K562 (cell line): ENCODE data around the gene ATRNL1. TPM values are rescaled to one million over a fixed set of nuclear protein-coding genes. Genes with fewer than 3 reads are reported as not detected.

Experiments used
- ATAC-seq: fragments of 200-7000 bp; cut with Tn5 transposase; 3 replicates; pipeline ENCODE4 v1.9.1; 2020; ENCODE audit warnings: moderate library complexity
- BruUV-seq: library from RNA; stranded (reverse); fragments of 400-500 nt; replicated peaks from 2 replicates; lab custom pipeline; 2021; lab: Mats Ljungman, UMichigan
- CTCF ChIA-PET: fragments of 300-600 bp; formaldehyde crosslinking; extraction: SDS; loops from one replicate; lab custom pipeline; 2021; ENCODE audit warnings: low intra/inter-chr PET ratio; lab: Yijun Ruan, JAX
- POLR2A ChIA-PET: fragments of 300-600, 350-650 bp; sonication (Branson Sonifier 250); formaldehyde crosslinking; extraction: SDS; loops from one replicate; lab custom pipeline; 2021; ENCODE audit warnings: antibody characterized with exemption, inconsistent platforms; lab: Yijun Ruan, JAX
- DNase-seq, 4 experiments: peaks; one replicate each; pipeline versions ENCODE4 v3.0.0 to v3.0.0-alpha.2; 2011 to 2018; ENCODE audit warnings: low spot score in 3 of 4, mixed read lengths in 3 of 4; ENCODE audit errors: extremely low read depth in 1 of 4
- FAIRE-seq: peaks from 2 replicates; lab custom pipeline; 2011; peaks lifted over from hg19 to GRCh38; lab: Jason Lieb, UNC
- H2AFZ ChIP-seq: 2 replicates; pipeline ENCODE4 v1.6.0; 2011; ENCODE audit warnings: low read depth, low read length, control low read depth, inconsistent platforms
- H3K27ac ChIP-seq: fragments of 200-600 bp; 3 replicates; pipeline ENCODE4 v1.8.0; 2011; ENCODE audit warnings: low read depth, mild to moderate bottlenecking, control low read depth, inconsistent platforms, low read length, moderate library complexity, mixed read lengths; ENCODE audit errors: extremely low read depth
- H3K27me3 ChIP-seq, 2 experiments: fragments of 300-600 bp in 1 of 2; 2 replicates in 1 of 2; 3 replicates in 1 of 2; pipeline versions ENCODE4 v1.6.0 to v1.8.0; 2011; ENCODE audit warnings: inconsistent platforms in 2 of 2, low read length in 2 of 2, mild to moderate bottlenecking in 1 of 2, mixed read lengths in 1 of 2, moderate library complexity in 1 of 2; ENCODE audit not compliant: control insufficient read depth in 2 of 2, insufficient read depth in 2 of 2
- H3K36me3 ChIP-seq: fragments of 300-600 bp; 3 replicates; pipeline ENCODE4 v1.8.0; 2011; ENCODE audit warnings: mild to moderate bottlenecking, low read length, inconsistent platforms; ENCODE audit not compliant: control insufficient read depth, insufficient read depth
- H3K4me1 ChIP-seq, 2 experiments: fragments of 200-600 bp in 1 of 2; replicated peaks in 1 of 2; 2 replicates in 1 of 2; 3 replicates in 1 of 2; pipeline versions ENCODE4 v1.5.1 to v1.8.0; 2011; ENCODE audit warnings: inconsistent platforms in 2 of 2, low read length in 2 of 2, mild to moderate bottlenecking in 1 of 2, mixed read lengths in 1 of 2, moderate library complexity in 1 of 2; ENCODE audit not compliant: control insufficient read depth in 2 of 2, insufficient read depth in 2 of 2
- H3K4me2 ChIP-seq: 2 replicates; pipeline ENCODE4 v1.6.1; 2011; ENCODE audit warnings: low read length, control low read depth, inconsistent platforms, mixed read lengths; ENCODE audit not compliant: insufficient read depth
- H3K4me3 ChIP-seq: fragments of 200-600 bp; sonication (generic), shearing (Covaris generic); 2 replicates; pipeline ENCODE4 v1.5.1; 2016; ENCODE audit warnings: control low read depth, inconsistent platforms
- H3K79me2 ChIP-seq: fragments of 200-600 bp; 3 replicates; pipeline ENCODE4 v1.8.0; 2011; ENCODE audit warnings: low read length, inconsistent platforms; ENCODE audit not compliant: control insufficient read depth, insufficient read depth
- H3K9ac ChIP-seq, 2 experiments: 2 replicates each; pipeline versions ENCODE4 v1.6.0 to v1.6.1; 2011; ENCODE audit warnings: low read depth in 2 of 2, low read length in 2 of 2, control low read depth in 1 of 2, inconsistent platforms in 1 of 2, mild to moderate bottlenecking in 1 of 2, mixed read lengths in 1 of 2; ENCODE audit not compliant: insufficient read depth in 1 of 2
- H3K9me1 ChIP-seq: one replicate; pipeline ENCODE4 v1.6.0; 2011; ENCODE audit warnings: inconsistent platforms, mild to moderate bottlenecking, low read length, moderate library complexity; ENCODE audit not compliant: control insufficient read depth, insufficient read depth
- H3K9me3 ChIP-seq: replicated peaks from 2 replicates; pipeline ENCODE4 v1.5.1; 2011; ENCODE audit warnings: low read depth, low read length, inconsistent platforms; ENCODE audit not compliant: control insufficient read depth, insufficient read depth
- H4K20me1 ChIP-seq: replicated peaks from 2 replicates; pipeline ENCODE4 v1.6.1; 2011; ENCODE audit warnings: low read length, inconsistent platforms, mixed read lengths; ENCODE audit not compliant: control insufficient read depth, insufficient read depth
- BCOR ChIP-seq: fragments of 450-650 bp; IDR thresholded peaks from 2 replicates; pipeline ENCODE4 v1.6.1; 2016
- CBX1 ChIP-seq: sonication (generic); IDR thresholded peaks from 2 replicates; pipeline ENCODE4 v1.6.1; 2016; ENCODE audit warnings: antibody characterized with exemption, low read depth, mild to moderate bottlenecking
- CBX5 ChIP-seq: IDR thresholded peaks from 2 replicates; pipeline ENCODE4 v1.6.1; 2014; ENCODE audit warnings: low read depth, borderline replicate concordance
- FOXA1 ChIP-seq: fragments of 450-650 bp; IDR thresholded peaks from 2 replicates; pipeline ENCODE4 v1.6.1; 2016; ENCODE audit warnings: mild to moderate bottlenecking, borderline replicate concordance
- HDAC8 ChIP-seq: fragments of 450-650 bp; IDR thresholded peaks from 2 replicates; pipeline ENCODE4 v1.6.1; 2016; ENCODE audit warnings: mild to moderate bottlenecking, missing genetic modification characterization, moderate library complexity, missing compliant biosample characterization
- MTA1 ChIP-seq: fragments of 450-650 bp; IDR thresholded peaks from 2 replicates; pipeline ENCODE4 v1.6.1; 2017; ENCODE audit warnings: borderline replicate concordance
- POLR2A ChIP-seq: fragments of 450-650 bp; conservative IDR thresholded peaks from 2 replicates; pipeline ENCODE4 v1.6.1; 2016
- RAD51 ChIP-seq: fragments of 450-650 bp; IDR thresholded peaks from 2 replicates; pipeline ENCODE4 v1.7.1; 2016; ENCODE audit warnings: low read depth, mild to moderate bottlenecking, borderline replicate concordance
- RCOR1 ChIP-seq, 2 experiments: IDR thresholded peaks; 2 replicates each; pipeline ENCODE4 v1.6.1; 2012; ENCODE audit warnings: low read depth in 2 of 2, low read length in 2 of 2, borderline replicate concordance in 1 of 2, improper control_type of control experiment in 1 of 2
- SLC30A9 ChIP-seq: fragments of 250-450 bp; sonication (Bioruptor Pico); IDR thresholded peaks from 2 replicates; pipeline ENCODE4 v1.8.0; 2022; ENCODE audit warnings: mild to moderate bottlenecking, moderate library complexity
- SP1 ChIP-seq: sonication (generic); formaldehyde crosslinking; IDR thresholded peaks from 2 replicates; pipeline ENCODE4 v1.8.1; 2022; ENCODE audit warnings: mild to moderate bottlenecking, missing genetic modification reagents
- YY1 ChIP-seq, 3 experiments: IDR thresholded peaks; 2 replicates each; pipeline ENCODE4 v1.6.1; 2011; ENCODE audit warnings: low read length in 2 of 3, mild to moderate bottlenecking in 2 of 3, moderate library complexity in 2 of 3, borderline replicate concordance in 1 of 3, control low read depth in 1 of 3, low read depth in 1 of 3; ENCODE audit not compliant: insufficient read depth in 3 of 3, insufficient replicate concordance in 2 of 3, control insufficient read depth in 1 of 3, insufficient read length in 1 of 3; ENCODE audit errors: extremely low read depth in 1 of 3
- ZNF507 ChIP-seq: conservative IDR thresholded peaks from 2 replicates; pipeline ENCODE4 v1.6.1; 2017; ENCODE audit warnings: missing genetic modification characterization, missing compliant biosample characterization
- ZNF57 ChIP-seq: fragments of 450-650 bp; formaldehyde crosslinking; IDR thresholded peaks from 2 replicates; pipeline ENCODE4 v1.4.0; 2020; ENCODE audit warnings: mild to moderate bottlenecking, moderate library complexity
- ZSCAN29 ChIP-seq: fragments of 450-650 bp; IDR thresholded peaks from 2 replicates; pipeline ENCODE4 v1.6.1; 2017
- WGBS: fragments of 100-300 bp; shearing (Covaris generic); methylation state at CpG from one replicate; pipeline ENCODE4 v1.1.6; 2016; ENCODE audit warnings: low coverage, mixed read lengths; ENCODE audit not compliant: insufficient coverage; ENCODE audit errors: missing lambda C conversion rate; 5-methylcytosine and 5-hydroxymethylcytosine counted together
- in situ Hi-C: fragments of 300-500 bp; cut with MboI; formaldehyde crosslinking; loops from 4 replicates; pipeline ENCODE4 v1.15.0; 2018; ENCODE audit warnings: inconsistent platforms, mixed read lengths
- intact Hi-C: fragments of 100-400 bp; cut with micrococcal nuclease; formaldehyde crosslinking; loops from 2 replicates; pipeline ENCODE4 v1.14.2; 2022
- polyA plus RNA-seq, 8 experiments: library from polyadenylated mRNA; depleted of rRNA in 4 of 8; stranded (reverse) in 5 of 8; unstranded in 3 of 8; fragments of >200 nt; fragmentation: Nextera tagmentation in 2 of 8; fragmentation: Illumina TruSeq in 1 of 8; extraction: Ambion mirVana in 2 of 8; extraction: Trizol in 1 of 8; gene quantifications; 2 replicates each; pipeline versions ENCODE4 v1.2.1 to v1.2.3, GENCODE V29; 2011 to 2014; ENCODE audit warnings: inconsistent platforms in 1 of 8, missing spikeins in 1 of 8
- total RNA-seq, 7 experiments: library from RNA; depleted of rRNA in 6 of 7; stranded (reverse); fragments of >200 nt in 6 of 7; fragmentation: Illumina TruSeq in 2 of 7; extraction: Trizol in 2 of 7; gene quantifications; 2 replicates each; pipeline versions ENCODE4 v1.2.1 to v1.2.3, GENCODE V29; 2011 to 2021; ENCODE audit warnings: low replicate concordance in 1 of 7
- TF ChIP-seq, protein P1 (sequence below), 2 experiments: IDR thresholded peaks; 2 replicates each; pipeline ENCODE4 v1.6.1; 2011; ENCODE audit warnings: borderline replicate concordance in 1 of 2, control low read depth in 1 of 2, low read depth in 1 of 2, low read length in 1 of 2, mild to moderate bottlenecking in 1 of 2, mixed read lengths in 1 of 2, moderate library complexity in 1 of 2; ENCODE audit not compliant: insufficient read depth in 1 of 2, insufficient read length in 1 of 2, poor library complexity in 1 of 2, severe bottlenecking in 1 of 2; ENCODE audit errors: extremely low read depth in 1 of 2
- TF ChIP-seq, protein P2 (sequence below): fragments of 450-650 bp; IDR thresholded peaks from 2 replicates; pipeline ENCODE4 v1.6.1; 2016; ENCODE audit warnings: antibody characterized with exemption
- TF ChIP-seq, protein P3 (sequence below), 3 experiments: IDR thresholded peaks in 2 of 3; conservative IDR thresholded peaks in 1 of 3; 2 replicates each; pipeline ENCODE4 v1.5.1; 2011 to 2012; ENCODE audit warnings: low read length in 3 of 3, mild to moderate bottlenecking in 3 of 3, control low read depth in 2 of 3, improper control_type of control experiment in 1 of 3, inconsistent platforms in 1 of 3, low read depth in 1 of 3, mixed read lengths in 1 of 3, moderate library complexity in 1 of 3; ENCODE audit not compliant: insufficient read depth in 2 of 3

ATRNL1 gene
- total and polyA plus RNA-seq, 9 of the 15 experiments (the other 6 are each of a cell fraction or from before 2014, with no cell fraction given), result 0.18 TPM; not detected in 8

DNA sequence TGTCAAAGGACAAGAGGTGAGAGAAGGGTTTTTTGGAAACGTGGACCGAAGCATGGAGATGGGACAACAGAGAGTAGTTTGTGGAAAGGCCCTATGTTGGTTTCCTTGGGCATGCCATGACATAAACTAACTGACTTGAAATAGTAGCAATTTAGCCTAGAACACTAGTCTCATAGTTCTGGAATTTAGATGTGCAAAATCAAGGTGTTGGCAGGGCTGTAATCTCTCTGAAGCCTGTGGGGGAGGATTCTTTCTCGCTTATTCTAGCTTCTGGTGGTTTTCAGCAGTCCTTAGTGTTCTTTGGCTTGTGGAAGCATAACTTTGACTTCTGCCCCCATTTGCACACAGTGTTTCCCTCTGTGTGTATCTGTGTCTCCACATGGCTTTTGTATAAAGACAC, 896.5 kb downstream of the ATRNL1 start (continued):
- no peak for TF ChIP-seq RAD51
- TF ChIP-seq FOXA1, result no peak
- no peak for TF ChIP-seq SP1 (CRISPR knock-in tag)
- no peak for TF ChIP-seq POLR2A
- TF ChIP-seq, protein P1, sequence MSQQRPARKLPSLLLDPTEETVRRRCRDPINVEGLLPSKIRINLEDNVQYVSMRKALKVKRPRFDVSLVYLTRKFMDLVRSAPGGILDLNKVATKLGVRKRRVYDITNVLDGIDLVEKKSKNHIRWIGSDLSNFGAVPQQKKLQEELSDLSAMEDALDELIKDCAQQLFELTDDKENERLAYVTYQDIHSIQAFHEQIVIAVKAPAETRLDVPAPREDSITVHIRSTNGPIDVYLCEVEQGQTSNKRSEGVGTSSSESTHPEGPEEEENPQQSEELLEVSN (IDR thresholded peaks at IDR 0.05; ENCODE audit: borderline replicate concordance in 1 of 2, extremely low read depth in 1 of 2, insufficient read depth in 1 of 2, insufficient read length in 1 of 2, low read depth in 1 of 2, low read length in 1 of 2, poor library complexity in 1 of 2, severe bottlenecking in 1 of 2), result no peak
- no peak for TF ChIP-seq HDAC8 (tag)
- TF ChIP-seq ZSCAN29, result no peak

DNA sequence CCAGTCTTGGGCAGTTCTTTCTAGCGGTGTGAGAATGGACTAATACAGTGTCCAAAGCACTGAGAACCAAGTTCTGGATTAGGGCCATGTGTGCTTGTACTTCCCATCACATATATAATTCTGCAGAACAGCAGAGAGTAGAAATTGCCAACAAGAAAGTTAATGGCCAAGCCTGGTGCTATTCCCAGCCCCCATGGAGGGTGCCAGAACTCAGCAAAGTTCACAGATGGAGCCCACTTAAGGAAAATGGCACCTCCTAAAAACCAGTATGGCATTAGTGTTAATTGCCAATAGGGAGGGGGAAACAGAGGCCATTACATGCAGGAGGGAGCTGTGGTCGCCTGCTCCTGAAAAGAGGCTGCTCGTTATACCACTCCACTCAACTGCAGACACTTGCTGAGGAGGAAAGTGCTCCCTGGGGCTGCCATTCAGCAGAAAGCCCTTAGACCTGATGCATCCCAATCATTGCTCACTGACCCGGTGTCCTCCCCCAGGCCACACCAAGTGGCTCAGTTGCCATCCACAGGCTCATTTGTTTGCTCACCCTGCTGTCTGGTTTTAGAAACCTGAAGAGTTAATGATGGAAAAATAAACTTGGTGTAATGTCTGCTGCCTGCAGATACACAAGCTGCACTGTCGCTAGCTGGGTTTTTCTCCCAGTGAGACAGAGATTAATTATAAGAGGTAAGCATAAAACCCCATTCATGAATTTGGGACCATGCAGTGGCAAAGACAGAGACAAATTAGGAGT, 899.2 kb downstream of the ATRNL1 start:
- FAIRE-seq, result no peak
- Histone ChIP-seq H3K79me2 (no peaks in the 10 kb centered on the region), H3K9me3 (no peaks in the 10 kb centered on the region), H3K4me1 (no peaks in the 10 kb centered on the region), H3K27ac (no peak overlapping the region), H2AFZ (no peak overlapping the region), H3K4me3 (no peak overlapping the region), H3K9me1 (no peaks in the 10 kb centered on the region), H3K9ac (no peak overlapping the region), H3K27me3 (no peaks in the 10 kb centered on the region), H4K20me1 (no peaks in the 10 kb centered on the region), H3K4me2 (no peak overlapping the region), H3K36me3 (no peaks in the 10 kb centered on the region)
- POLR2A ChIA-PET, result no interaction called here
- DNase-seq, result no peak
- BruUV-seq, result no TSS peak
- intact Hi-C loops (no loop called here), in situ Hi-C loops (no loop called here)
- 5% methylated on average over 4 of the region's 5 CpGs for WGBS
- ATAC-seq, result no peak
- CTCF ChIA-PET, result no interaction called here
- TF ChIP-seq BCOR (no peak), ZNF507 (tag) (no peak), CBX1 (no peak), YY1 (IDR thresholded peaks at IDR 0.05; ENCODE audit: borderline replicate concordance in 1 of 3, control insufficient read depth in 1 of 3, extremely low read depth in 1 of 3, insufficient read depth in 3 of 3, insufficient read length in 1 of 3, insufficient replicate concordance in 2 of 3, low read depth in 1 of 3, low read length in 2 of 3) (no peak), RCOR1 (IDR thresholded peaks at IDR 0.05; ENCODE audit: borderline replicate concordance in 1 of 2, low read depth in 2 of 2, low read length in 2 of 2) (no peak), CBX5 (no peak), MTA1 (no peak), SLC30A9 (CRISPR knock-in tag) (no peak), ZNF57 (CRISPR knock-in tag) (no peak)
- TF ChIP-seq, protein P2, sequence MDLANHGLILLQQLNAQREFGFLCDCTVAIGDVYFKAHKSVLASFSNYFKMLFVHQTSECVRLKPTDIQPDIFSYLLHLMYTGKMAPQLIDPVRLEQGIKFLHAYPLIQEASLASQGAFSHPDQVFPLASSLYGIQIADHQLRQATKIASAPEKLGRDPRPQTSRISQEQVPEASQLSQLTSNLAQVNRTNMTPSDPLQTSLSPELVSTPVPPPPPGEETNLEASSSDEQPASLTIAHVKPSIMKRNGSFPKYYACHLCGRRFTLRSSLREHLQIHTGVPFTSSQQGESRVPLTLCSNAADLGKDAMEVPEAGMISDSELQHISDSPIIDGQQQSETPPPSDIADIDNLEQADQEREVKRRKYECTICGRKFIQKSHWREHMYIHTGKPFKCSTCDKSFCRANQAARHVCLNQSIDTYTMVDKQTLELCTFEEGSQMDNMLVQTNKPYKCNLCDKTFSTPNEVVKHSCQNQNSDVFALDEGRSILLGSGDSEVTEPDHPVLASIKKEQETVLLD, result no peak
- TF ChIP-seq, protein P3, sequence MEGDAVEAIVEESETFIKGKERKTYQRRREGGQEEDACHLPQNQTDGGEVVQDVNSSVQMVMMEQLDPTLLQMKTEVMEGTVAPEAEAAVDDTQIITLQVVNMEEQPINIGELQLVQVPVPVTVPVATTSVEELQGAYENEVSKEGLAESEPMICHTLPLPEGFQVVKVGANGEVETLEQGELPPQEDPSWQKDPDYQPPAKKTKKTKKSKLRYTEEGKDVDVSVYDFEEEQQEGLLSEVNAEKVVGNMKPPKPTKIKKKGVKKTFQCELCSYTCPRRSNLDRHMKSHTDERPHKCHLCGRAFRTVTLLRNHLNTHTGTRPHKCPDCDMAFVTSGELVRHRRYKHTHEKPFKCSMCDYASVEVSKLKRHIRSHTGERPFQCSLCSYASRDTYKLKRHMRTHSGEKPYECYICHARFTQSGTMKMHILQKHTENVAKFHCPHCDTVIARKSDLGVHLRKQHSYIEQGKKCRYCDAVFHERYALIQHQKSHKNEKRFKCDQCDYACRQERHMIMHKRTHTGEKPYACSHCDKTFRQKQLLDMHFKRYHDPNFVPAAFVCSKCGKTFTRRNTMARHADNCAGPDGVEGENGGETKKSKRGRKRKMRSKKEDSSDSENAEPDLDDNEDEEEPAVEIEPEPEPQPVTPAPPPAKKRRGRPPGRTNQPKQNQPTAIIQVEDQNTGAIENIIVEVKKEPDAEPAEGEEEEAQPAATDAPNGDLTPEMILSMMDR (IDR thresholded peaks at IDR 0.05 in 2 of 3, conservative IDR thresholded peaks at IDR 0.05 in 1 of 3; ENCODE audit: insufficient read depth in 2 of 3, low read depth in 1 of 3, low read length in 3 of 3), result no peak
